ENCODE data around the gene METTL6.
"Not testable (repeated sequence)": the region's sequence is repeated elsewhere in the genome, so short reads cannot be mapped to it uniquely, and the experiment has no call there.

The METTL6 gene

DNA sequence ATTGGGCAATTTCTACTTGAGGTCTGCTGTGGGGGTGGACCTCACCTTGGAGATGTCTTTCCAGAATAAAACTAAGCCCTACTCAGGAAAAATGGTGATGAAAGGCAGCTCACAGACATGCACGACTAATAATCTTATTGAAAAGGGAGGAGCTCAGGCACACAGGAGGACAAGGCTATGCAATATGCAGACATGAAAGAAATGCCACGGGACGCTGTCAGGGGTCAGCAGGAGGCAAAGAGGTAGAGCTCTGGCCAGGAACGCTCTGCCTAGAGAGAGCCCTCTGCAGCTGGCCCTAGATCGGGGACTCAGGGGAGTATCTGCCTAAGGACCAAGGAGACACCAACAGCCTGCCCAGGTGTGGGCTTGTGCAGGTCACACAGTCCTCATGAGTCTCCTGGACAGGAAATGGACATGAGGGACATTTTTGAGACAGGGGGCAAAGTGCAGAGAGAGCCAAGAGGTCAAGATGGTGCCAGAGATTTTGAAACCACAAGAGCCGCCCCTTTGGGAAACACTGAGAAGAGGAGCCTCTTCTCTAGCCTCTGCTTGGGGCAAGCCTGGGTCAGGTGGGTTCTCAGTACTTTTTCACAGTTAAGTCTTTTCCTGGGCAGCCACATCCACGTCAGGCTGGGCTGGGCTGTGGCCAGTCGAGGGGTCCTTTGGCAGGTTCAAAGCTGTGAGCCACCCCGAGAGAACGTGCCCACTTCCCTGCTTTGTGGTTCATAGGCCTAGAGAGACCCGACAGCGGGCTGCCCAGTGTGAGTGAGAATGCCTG lies 23.3 kb upstream of the METTL6 start:
- DNase-seq (ENCODE audit: low spot score), result no peak

DNA sequence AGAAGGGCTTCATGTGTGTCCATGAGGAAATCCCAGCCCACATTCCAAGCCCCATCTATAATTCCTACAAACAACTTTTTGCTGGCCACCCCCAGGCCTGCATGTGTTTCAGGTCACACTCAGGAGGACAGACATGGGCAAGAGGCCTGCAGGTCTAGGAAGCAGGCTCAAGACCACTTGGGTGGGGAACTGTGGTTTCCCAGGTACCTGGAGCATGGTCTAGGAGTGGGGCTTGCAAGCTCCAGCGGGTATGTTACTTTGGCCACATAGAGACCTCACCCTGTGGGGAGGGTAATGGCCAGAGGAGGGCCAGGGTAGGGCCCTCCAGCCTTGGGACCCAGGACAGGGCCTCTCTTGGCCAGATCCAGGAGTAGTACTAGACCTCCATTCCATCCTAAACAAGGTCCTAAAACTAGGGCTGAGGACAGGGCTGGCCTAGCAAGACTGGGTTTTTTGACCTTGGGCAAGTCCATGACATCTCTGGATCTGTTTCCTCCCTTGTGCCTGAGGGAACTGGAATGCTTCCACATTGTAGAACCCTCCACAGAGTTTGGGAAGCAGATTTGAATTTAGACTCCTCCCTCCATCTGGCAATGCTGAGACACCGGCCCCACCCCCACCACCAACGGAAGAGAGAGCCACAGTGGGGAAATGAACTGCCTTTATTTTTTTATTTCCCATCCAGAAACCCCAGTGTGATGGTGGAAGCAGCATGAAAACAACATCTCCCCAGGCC lies 22.3 kb upstream of the METTL6 start:
- no peak for DNase-seq (ENCODE audit: low spot score)

DNA sequence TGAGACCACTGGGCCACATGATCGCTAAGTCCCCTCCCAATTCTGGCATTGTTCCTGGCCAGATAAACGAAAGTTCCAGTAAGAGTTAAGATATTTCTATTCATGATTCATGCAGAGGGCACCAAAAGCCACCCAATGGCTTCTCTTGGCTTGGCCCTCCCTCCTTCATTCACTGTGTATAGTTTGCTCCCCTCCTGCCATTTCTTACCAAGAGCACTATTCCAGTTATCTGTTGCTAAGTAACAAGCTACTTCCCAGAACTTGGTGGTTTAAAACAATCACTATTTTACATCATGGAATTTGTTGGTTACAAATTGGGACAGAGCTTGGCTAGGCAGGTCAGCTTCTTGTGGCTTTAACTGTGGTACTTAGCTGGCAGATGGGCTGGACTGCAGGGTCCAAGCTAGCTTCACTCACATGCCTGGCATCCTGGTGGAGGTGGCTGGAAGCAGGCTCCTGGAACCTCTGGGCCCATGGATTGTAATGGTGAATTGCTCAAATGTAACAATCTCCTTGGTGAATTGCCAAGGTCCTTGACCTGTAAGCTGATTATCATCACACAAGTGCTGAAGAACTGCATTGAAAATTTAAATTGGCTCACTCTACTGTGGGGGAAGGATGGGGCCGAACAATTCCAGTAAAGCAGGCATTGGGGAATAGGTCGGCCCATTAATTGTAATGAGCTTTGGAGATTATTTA lies 16.6 kb upstream of the METTL6 start:
- DNase-seq (ENCODE audit: low spot score), result no peak

DNA sequence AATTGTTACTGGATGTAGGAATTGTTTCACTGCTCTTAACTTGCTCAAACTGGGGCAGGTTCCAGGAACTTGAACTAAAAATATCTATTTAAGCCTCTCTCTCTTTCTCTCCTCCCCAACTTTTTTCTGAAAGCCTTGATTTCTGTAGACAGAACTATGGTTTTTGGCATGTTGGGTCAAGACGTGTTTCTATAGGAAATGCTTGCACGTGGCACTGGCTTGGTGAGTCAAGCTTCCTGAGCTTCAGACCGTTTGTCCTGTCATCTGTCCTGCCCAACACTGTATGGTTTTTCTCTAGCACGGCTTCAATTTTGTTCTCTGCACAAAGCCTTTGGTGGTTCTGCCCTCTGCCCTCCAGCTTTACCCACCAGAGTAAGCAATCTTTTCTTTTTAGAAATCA lies 13.5 kb upstream of the METTL6 start:
- DNase-seq (ENCODE audit: low spot score), result no peak

DNA sequence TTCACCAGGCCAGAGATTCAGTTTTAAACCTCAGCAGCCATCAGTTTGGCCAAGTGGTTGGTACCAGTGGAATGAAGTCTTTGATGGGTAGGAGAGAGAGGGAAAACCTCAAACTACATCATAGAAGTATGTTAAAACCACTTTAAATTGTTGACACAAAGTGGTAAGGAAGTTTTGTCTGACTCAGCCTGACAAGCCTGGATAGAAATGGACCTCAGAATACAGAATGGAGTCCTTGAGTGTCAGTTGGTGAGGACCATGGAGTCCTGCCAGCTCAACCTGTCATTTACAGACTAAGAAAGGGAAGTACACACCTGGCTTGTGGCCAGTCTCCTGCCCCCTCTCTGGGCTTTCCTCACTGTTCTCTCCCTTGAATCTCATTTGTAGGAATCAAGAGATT lies 12.1 kb upstream of the METTL6 start:
- DNase-seq (ENCODE audit: low spot score), result no peak

DNA sequence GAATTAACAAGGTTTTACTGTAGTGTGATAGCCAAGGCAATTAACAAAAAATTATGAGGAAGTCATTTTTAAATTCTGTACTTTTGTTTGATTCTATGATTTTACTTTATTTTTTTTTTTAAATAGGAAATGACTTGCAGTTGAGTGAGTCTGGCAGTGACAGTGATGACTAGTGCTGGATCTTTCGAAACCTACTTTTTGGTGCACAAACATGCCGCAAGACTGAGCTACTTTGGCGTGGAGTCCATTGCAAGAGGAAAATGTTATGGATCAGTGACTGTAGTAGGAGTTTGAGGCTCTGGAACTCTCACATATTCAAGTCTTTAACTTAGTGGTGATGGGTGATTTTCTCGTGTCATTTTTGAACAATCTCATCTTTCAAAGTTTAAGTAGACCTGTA lies 11.6 kb upstream of the METTL6 start:
- no peak for DNase-seq (ENCODE audit: low spot score)

DNA sequence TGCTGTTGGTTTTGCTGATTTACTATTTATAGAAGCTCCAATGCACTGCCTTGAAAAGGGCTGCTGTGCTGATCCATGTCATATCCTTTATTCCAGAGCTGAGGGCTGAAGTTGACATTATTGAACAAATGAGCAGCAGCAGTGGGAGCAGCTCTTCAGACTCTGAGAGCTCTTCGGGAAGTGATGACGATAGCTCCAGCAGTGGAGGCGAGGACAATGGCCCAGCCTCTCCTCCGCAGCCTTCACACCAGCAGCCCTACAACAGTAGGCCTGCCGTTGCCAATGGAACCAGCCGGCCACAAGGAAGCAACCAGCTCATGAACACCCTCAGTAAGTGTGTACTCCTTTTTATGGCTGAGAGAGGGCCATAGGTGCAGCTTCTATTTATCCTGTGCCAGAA lies 8.9 kb upstream of the METTL6 start:
- DNase-seq (ENCODE audit: low spot score), result peak; percentile 18

DNA sequence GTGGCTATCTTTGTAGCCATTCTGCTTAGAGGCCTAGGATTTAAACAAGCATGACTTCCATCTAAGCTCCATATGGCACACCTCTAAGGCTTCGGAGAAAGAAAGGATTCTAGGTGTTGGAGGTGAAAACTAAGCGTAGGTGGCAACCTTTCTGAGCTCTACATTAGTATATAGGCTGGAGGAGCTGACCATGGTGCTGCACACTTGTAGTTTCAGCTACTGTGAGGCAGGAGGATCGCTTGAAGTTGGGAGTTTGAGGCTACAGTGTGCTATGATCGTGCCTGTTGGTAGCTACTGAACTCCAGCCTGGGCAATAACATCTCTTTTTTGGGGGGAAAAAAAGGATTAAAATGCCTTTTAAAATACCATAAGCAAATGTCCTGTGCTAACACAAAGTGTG lies 7.4 kb upstream of the METTL6 start:
- no peak for DNase-seq (ENCODE audit: low spot score)

DNA sequence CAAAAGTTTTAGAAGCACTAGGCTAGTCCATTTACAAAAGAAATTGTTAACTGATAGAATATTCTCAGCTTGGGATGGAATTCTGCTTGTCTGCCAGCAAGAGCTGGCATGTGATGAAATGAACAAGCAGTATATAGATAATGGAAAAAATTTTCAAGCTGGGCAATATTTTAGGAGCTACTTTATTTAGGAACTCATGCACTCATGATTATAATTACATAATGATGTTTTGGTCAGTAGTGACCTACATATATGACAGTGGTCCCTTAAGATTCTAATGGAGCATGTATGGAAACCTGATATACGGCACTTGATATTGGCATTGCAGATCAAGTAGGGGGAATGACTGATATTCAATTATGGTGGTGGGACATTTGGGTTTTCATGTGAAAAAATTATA lies 6.2 kb upstream of the METTL6 start:
- DNase-seq (ENCODE audit: low spot score), result no peak

DNA sequence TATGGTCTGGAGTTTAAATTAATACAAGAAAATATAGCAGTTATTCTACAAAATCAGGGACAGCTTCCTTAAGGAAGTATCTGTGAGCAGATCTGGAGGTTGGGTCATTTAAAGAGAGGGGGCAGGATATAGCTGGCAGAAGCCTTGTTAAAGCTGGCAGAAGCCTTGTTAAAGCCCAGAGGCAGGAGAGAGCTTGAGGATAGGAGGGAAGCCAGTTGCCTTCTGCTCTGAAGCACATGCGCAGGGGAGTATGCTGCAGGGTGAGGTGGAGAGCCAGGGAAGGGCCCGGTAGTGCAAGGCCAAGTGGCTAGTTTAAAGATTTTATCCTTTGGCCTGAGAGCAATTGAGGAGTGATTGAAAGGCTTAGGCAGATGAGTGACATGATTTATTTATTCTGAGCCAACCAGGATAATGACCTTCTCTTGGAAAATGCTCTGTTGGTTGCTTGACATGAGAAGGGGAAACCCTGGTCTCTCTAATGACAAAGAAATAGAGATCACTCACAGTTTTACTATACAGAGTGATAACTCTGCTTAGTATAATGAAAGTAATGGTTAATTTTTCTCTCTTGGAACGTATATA lies 4.0 kb upstream of the METTL6 start:
- no peak for DNase-seq (ENCODE audit: low spot score)

DNA sequence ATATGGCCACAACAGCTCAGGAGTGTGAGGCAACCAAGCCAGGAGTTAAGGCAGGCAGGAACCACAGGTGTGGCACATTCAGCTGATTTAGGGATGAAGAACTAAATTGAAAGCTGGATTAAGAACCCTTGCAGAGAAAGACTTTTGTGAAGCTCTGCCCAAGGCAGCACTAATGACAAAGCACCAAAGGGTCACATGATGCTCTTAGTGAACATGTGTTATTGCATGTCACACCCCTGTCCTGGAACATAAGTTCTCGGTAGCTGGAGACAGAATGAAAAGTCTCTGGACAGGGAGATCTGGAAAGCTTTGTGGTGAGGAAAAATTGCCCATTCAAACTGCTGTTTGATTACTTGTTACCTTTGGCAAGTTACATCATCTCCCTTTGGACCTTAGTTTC lies 3.3 kb upstream of the METTL6 start:
- DNase-seq (ENCODE audit: low spot score), result no peak

DNA sequence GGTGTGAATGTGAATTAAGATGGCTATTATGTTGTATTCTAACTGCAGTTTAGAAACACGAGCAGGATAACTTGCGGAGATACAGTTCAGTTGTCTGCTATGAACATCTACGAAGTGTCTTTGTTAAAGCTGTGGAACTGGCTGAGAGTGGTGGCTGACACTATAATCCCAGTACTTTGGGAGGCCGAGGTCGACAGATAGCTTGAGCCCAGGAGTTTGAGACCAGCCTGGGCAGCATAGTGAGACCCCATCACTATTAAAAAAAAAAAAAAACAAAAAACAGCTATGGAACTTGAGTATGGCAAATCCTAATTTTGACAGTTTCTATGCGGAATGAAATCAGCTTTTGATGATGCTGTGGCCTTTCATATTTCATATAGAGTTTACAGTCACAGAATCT lies 1.7 kb upstream of the METTL6 start:
- no peak for DNase-seq (ENCODE audit: low spot score)

DNA sequence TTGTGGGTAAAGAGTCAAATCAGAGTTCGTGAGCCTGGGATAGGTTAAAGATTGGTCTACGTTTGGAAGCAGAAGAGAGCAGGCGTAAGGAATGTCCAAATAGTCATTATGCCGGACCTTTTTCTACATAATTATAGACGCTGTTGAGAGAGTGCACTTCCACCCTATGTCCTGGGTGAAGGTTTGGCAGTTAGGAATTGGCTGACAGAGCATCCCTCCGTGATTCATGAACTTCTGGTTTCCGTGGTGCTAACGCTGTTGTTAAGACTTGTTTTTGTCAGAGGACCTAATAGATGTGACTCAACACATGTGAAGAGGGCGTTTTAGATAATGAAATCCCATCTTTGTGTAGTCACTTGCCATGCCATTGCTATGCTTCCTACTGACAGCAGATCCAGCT lies 1.2 kb upstream of the METTL6 start:
- DNase-seq (ENCODE audit: low spot score), result peak; percentile 17

DNA sequence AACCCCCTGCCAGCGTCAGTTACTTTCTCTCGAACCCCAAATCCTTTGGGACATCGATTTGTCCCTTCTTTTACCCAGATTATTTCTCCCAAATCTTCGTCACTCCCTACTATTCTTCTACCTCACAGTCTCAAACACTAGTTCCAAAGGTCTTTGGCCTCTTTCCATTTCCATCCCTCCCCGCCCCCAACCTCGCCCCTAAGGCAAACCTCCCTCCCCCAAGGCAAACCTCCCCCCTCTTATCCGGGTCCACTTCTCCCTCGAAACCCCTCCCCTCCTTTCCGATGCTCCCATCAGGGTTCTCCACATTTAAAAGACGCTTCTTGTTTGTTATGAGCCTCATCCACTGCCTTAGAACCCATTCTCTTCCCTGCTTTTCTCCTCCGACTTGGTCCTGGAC lies 637 bp upstream of the METTL6 start:
- no peak for DNase-seq (ENCODE audit: low spot score)

DNA sequence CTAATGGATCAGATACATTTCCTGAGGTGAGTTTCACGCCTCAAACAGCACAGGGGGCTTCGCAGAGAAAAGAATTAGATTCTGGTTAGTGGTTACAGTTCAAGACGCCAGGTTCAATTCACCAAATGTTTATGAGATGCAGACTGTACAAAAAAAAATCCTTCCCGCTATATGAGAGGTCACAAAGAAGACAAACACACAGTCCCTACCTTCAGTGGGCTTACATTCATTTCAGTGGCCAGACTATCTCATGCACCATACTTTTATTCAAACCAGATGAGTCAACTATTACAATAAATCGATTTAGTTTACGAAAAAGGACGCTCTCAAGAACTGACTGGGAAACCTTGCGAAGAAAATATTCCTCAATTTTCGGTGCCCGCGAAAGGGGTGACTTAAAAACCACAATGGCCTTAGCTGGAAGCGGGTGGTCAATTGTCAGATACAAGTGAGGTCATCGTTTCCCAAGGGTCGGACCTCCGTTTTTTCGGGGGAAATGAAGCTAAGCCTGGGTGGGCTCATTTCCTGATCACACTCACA lies 695 bp downstream of the METTL6 start:
- DNase-seq (ENCODE audit: low spot score), result no peak

DNA sequence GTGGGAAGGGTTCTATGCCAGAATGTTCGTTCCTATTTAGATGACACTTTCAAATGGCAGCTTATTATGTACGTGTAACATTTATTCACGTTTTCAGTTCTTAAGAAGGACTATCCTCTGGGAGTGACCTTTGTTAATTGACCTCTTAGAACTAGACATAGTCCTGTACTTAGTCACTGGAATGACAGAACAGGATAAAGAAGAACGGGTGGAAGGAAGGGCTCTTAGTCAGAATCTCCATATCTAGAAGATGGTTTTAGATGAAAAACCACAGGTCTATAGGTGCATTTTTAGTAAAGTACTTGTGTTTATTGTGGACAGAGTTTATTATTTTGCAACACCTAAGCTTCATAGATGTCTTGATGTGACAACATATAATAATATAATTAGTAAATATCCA lies 6.5 kb downstream of the METTL6 start:
- no peak for DNase-seq (ENCODE audit: low spot score)

DNA sequence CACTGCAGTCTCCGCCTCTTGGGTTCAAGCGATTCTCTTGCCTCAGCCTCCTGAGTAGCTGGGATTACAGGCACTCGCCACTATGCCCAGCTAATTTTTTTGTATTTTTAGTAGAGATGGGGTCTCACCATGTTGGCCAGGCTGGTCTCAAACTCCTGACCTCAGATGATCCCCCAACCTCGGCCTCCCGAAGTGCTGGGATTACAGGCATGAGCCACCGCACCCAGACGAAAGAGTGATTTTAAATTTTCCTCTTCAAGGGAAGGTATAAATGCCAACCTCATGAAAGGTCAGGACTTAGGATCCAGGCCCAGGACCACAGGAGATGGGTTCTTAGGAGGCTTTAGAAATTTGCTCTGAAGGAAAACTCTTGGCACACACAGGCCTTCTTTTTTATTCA lies 16.4 kb downstream of the METTL6 start:
- DNase-seq (ENCODE audit: low spot score), result not testable (repeated sequence)

DNA sequence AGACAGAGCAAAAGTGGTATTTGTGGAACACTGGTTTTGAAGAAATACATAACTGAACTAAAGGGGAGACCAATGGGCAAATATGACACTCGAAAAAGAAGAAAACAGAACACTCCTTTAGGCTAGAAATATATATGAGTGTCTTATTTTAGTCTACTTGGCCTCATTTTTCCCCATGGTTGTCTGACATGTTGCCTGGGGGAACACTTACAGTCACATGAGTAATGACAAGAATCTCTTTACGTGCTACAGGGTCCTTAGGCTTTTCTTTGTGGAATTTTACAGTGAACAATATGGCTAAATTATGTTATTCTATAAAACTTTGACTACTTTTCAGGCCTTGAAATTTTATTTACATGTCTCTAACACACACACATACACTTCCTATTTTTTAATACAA lies 17.6 kb downstream of the METTL6 start:
- DNase-seq (ENCODE audit: low spot score), result no peak

DNA sequence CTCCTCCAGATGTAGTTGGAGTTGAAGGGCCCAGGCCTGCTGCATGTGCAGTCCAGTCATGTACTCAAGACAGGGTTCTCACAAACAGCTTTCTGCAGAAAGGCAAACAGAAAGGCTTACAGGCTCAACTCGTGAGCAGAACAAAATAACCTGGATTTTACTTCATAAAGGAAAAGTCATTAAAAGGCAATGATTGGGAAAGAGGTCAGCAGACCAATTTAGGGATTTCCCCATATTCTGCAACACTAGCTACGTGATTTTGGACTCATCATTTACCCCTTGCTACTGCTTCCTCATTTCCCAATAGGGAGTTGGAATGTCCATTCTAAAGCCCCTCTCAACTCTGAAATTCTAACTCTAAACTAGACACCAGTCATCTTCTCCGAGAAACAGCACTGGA lies 18.1 kb downstream of the METTL6 start:
- no peak for DNase-seq (ENCODE audit: low spot score)

DNA sequence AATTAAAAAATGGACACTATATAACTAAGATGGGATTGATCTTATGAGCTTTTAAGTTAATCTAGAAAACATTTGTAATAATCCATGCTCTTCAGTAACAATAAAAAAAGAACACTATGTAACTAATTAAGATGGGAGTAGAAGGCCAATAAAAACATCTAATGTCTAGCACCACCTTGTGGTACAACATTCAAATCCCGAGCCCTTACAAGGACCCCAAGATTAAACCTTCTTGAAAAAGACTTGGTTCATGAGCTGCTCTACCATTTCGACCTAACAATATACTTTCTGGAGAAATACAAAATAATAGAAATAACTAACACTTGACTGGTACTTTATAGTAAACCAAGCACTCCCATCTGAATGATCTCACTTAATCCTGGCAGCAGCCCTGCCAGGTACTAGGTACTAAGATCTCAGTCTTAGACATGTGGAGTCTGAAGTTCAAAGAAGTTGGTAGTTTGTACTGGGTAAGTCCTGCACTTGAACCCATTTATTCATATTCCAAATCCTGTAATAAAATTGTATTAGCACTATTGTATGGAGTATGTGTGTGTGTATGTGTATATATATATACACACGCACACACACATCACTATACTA lies 21.8 kb downstream of the METTL6 start:
- peak; percentile 66 for DNase-seq (ENCODE audit: low spot score)

DNA sequence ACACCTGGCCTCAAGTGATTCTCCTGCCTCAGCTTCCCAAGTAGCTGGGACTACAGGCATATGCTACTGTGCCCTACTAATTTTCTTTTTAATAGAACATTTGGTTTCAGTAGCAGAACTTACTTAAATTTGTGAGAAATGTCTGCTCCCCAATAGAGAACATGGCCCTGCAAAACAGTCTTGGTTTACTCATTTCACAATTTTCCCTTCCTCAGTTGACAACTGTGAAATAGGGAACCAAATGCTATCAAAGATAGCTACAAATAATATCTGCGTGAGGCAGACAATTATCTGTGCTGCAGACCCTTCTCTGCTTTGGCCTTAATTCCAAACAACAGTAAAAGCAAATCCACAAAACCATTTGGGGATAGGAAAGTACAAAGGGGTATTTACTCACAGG lies 22.6 kb downstream of the METTL6 start:
- peak; percentile 12 for DNase-seq (ENCODE audit: low spot score)

DNA sequence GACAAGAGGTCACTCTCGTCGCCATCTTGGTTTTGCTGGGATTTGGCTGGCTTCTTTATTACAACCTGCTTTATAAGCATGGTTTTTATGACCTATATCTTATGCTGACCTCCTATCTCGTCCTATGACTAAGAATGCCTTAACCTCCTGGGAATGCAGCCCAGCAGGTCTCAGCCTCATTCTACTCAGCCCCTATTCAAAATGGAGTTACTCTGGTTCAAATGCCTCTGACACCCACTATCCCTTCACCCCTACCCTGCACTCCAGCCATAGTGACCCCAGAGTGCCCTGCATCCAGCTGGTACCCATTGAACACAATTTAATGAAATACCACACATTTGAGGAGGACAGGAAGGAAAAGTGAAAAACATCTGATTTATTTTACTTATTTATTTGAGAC lies 23.4 kb downstream of the METTL6 start:
- DNase-seq (ENCODE audit: low spot score), result no peak
